Activated effector memory CD4-positive, alpha-beta T cell treated with Interleukin-2 at 50 U/mL for 16 hours (primary cell): ENCODE data around the gene MYH14.

Experiments used
- DNase-seq: peaks from one replicate; pipeline ENCODE4 v3.0.0-alpha.2; 2020

The MYH14 gene

DNA sequence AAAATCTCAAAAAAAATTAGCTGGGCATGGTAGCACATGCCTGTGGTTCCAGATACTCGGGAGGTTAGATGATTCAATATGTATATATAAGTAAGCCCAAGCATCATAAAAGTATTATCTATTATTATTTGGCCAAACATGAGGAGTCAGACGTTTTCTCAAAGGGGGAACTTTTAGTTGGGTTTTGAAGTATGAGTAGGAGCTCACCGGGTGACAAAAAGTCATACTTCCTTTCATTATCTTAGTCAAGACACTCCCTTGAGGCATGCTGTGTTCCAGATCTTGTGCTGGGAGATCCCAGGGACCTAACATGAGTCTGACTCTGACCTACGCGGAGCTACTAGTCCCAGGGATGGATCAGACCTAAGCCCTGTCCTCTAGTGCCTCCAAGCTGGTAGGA is 8.2 kb upstream of the MYH14 start:
- no peak for DNase-seq

DNA sequence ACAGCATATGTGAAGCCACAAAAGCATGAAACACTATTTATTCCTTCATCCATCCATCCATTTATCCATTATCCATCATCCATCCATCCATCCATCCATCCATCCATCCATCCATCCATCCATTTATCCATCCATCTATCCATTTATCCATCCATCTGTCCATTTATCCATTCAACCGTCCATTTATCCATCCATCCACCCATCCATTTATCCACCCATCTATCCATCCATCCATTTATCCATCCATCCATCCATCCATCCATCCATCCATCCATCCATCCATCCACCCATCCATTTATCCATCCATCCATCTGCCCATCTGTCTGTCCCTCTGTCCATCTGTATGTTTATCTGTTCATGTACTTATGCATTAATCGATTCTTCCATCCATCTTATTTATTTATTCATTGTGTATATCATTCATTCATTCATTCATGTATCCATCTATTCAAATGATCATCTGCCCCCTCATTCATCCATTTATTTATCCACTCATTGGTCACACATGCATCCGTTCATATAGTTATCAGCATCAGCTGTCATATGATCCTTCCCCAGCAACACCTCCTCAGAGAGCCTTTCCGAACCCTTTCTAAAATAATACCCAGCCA is 7.0 kb upstream of the MYH14 start:
- DNase-seq, result no peak

DNA sequence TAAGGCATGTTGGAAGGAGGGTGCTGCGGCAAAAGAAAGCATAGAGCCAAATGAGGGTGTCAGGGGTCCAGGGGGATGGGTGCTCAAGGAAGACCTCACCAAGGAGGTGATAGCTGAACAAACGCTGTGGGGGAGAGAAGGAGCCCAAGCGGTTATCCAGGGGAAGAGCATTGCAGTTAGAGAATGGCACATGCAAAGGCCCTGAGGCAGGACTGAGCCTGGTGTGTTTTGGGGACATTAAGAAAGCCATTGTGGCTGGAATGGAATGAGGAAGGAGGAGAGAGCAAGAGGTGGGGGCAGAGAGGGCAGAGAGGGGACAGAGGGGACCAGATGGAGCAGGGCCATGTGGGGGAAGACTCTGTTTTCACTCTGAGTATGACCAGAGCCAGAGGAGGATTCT is 6.1 kb upstream of the MYH14 start:
- DNase-seq, result no peak

DNA sequence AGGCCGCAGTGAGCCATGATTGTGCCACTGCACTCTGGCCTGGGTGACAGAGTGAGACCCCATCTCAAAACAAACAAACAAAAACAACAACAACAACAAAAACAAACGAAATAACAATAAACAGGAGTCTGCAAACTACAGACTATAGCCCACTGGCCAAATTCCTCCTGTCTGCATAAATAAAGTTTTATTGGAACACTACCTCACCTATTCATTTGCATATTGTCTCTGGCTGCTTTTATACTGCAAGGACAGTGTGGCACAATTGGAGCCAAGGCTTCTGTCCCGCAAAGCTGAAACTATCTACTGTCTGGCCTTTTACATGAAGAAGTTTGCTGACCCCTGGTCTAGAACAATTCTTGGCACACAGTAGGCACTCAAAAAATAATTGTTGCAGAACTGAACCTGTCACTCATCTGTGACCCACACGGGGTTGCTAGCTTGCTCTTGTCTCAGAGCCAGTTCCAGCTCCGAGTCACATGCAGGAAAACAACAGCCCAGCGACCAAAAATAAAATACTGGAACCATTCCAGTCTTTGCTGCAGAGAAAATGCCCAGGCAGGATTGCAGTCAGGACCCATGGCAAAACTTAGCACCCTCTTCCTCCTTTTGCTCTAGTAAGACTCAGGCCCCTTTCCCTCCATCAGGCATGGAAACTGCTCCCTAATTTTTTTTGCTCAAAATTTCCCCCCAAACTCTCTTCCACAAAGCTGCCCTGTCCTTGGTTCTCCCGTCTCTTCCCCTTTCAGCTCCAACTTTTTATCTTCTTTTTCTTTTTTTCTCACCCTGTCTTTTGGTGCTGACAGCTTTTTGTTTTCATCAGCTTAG is 4.8 kb upstream of the MYH14 start:
- no peak for DNase-seq

DNA sequence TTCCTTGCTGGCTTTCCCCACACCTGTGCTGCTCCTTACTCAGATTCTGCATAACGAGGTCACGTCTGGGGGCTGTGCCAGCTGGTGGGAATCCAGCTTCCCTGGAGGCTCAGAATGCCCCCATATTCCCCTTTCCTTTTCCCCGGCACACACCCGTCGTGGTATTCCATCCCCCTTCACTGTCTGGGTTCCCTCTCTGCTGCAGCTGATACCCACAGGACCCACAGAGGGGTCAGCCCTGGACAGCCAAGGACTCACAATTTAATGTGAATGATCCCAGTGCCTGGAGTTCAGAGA is 4.2 kb upstream of the MYH14 start:
- no peak for DNase-seq

DNA sequence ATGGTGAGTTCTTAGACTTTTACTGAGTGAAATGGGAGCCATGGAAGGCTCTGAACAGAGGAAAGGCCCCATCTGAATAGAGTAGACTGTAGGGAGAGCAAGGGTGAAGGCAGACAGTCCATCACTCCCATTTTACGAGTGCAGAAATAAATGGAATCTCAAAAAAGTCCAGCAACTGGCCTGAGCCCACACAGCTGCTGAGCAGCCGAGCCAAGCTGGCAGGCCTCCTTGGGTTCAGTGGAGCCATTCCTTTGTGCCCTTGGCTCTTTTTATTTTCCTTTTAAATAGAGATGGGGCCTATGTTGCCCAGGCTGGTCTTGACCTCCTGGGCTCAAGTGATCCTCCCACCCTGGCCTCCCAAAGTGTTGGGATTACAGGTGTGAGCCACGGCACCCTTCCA is 1.0 kb upstream of the MYH14 start:
- DNase-seq, result no peak

DNA sequence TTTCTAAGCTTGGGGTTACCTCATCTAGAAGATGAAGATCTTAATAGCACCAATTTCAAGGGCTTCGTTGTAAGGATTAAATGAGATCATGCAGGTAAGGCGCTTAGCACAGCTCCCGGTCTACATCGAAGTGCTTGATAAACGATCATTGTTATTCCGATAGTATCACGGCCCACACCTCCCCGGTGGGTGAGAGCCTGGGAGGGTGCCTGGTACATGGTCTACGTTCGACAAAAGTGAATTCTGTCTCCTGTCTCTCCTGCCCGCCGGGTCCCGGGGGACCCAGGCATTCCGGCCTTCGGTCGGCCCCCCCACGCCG is 501 bp upstream of the MYH14 start:
- no peak for DNase-seq

DNA sequence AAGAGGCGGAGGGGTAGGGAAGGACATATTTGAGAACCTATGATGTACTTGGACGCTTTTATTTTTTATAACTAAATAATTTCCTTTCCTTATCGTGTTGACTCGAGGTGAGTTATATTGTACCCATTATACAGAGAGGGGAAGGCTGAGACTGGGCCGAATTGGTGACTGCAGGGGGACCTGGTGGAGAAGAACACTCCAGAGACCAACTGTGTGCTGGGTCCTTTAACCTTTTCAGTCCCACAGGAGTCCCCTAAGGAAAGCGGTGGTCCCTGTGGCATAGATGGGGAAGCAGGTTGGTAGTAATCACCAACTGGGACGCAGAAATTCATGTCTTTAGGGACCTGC is 633 bp downstream of the MYH14 start:
- DNase-seq, result no peak

DNA sequence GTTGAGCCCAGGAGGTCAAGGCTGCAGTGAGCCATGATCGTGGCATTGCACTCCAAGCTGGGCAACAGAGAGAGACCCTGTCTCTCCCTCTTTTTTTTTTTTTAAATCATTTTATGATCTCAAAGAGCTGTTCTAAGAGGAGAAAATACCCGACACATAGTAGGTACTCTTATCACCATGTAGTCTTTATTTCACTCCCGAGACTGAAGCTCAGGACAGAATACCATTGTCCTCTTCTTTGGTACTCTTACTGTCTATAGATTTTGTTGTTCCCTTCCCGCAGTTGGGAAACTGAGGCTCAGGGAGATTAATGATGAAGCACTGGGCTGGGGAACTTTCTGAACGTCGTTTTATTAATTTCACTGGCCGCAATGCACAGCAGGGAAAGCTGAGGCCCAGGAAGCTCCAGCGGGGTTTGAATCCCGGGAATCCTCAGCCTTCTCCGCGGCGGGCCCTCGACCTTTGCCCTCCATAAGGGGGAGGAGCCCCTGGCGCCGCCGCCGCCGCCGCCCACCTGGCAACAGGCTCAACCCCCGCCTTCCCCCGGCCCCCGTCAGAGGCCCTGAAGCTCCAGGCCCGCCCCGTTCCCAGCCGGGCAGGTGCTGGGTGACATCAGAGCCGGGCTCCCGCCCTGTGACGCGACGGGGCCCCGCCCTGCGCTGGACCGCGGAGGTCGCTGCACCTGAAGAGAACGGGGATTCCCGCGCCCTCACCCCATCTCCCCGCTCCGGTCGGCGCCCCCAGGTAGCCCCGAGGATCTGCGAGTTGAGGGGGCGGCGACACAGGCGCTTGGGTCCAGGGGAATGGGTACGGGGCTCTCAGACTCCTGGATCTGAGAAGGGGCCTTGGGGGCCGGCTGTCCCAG is 1.6 kb downstream of the MYH14 start:
- no peak for DNase-seq

DNA sequence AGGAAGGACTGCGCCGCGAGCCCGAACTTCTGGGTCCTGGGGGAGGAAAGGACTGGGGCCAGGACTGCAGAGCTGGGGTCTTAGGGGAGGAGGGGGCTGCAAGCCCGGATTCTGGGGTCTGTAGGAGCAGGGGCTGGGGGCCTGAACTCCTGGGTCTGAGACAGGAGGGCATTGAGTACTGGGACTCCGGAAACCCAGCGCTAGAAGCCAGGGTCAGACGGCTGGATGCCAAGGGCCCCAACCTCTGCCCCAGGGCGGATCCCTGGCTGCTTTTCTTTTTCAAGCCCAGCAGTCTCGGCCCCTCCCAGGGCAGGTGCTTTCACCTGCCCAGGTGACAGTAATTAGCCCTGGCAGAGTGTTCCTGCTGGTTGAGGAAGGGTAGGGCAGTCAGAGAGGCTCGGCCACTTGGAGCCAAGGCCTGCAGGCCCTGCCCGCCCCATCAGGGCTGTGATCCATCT is 2.3 kb downstream of the MYH14 start:
- no peak for DNase-seq

DNA sequence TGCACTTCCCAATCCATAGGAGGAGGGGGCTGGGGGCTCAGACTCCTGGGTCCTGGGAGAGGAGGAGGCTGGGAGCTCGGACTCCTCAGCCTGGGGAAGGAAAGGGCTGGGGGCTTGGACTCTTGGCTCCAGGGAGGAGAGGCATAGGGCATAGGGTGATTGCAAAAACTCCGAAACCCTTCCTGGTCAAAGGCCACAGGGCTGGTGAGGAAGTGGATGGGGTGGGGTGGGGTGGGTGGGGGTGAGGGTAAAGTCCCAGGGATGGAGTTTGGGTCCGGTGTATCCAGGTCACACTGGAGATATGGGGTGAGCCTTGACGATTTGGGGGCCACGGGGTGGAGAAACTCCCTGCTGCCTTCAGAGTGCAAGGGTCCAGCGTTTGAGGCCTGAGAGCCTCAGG is 2.8 kb downstream of the MYH14 start:
- DNase-seq, result no peak

DNA sequence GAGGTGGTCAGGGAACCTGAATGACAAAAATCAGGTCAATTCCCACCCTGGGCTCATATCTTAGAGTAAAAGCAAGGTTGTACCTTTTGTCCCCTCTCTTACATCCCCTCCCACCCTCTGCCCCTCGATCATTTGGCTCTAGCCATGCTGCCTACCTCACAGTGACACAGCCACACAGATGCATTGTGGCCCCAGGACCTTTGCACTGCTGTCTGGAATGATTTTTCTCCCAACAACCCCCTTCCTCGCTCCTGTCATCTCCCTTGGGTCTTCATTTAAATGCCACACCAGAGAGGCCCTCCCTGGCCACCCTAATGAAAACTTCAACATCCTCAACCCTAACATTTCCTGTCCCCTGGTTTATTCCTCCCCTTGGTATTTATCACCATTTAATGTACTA is 4.3 kb downstream of the MYH14 start:
- DNase-seq, result no peak

DNA sequence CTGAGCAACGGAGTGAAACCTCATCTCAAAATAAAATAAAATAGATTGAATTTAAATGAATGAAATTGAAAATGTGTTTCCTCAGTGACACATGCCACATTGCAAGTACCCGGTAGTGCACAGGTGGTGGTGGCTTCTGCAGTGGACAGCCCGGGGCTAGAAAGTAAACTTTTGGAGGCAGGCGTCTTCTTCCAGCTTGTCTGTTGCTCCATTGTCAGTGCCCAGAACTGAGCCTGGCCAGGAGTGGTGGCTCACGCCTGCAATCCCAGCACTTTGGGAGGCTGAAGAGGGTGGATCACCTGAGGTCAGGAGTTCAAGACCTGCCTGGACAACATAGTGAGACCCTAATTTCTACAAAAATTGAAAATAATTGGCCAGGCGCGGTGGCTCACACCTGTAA is 5.7 kb downstream of the MYH14 start:
- no peak for DNase-seq

DNA sequence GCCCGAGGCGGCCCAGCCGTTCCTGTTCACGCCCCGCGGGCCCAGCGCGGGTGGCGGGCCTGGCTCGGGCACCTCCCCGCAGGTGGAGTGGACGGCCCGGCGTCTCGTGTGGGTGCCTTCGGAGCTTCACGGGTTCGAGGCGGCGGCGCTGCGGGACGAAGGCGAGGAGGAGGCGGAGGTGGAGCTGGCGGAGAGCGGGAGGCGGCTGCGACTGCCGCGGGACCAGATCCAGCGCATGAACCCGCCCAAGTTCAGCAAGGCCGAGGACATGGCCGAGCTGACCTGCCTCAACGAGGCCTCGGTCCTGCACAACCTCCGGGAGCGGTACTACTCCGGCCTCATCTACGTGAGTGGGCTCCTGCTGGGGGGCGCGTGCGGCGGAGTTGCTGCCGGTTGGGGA is 7.0 kb downstream of the MYH14 start:
- DNase-seq, result no peak

DNA sequence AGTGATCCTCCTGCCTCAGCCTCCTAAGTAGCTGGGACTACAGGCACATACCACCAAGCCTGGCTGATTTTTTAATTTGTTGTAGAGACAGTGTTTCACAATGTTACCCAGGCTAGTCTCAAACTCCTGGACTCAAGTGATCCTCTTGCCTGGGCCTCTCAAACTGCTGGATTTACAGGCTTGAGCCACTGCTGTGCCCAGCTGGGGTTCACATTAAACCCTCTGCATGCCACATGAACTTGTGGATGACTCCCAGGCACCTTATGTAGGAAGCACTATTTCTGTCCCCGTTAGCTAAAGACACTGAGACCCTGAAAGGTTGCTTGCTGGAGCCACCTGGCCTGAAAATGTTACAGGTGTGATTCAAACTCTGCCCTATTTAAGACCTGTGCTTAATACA is 10.5 kb downstream of the MYH14 start:
- DNase-seq, result no peak

DNA sequence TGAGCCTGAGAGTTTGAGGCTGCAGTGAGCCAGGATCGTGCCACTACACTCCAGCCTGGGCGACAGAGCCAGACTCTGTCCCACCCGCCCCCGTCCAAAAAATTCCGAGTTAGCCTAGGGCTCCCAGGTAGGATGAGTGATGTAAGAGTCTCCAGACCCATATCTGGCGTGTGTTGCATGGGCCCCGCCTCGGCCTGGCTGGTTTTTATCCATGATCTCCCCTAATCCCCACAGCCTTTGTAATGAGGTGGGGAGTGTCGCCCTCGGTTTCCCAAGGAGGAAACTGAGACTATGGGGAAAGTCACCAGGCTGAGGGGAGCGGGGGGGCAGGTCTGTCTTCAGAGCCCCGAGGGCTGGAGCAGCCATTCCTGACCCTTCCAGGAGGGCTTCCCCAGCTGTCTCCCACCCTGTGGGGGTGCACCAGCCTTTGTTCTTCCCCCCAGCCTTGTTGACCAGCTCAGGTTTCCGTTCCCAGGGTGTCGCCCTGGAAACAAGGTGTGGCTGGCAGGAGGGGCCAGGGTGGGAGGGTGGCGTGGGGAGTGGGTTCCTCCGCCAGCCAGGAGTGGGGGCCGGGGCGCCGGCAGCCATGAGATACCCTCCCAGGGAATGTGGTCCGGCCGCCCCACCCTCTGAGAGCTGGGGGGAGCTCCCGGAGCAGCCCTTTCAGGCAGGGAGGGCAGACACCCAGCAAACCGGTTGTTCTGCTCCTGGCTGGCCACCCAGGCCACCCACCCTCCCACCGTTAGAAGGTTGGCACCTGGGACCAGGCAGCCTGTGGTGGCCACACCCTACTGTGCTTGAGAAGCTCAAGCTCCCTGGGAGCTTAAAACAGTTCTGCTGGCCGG is 11.5 kb downstream of the MYH14 start:
- DNase-seq, result no peak

DNA sequence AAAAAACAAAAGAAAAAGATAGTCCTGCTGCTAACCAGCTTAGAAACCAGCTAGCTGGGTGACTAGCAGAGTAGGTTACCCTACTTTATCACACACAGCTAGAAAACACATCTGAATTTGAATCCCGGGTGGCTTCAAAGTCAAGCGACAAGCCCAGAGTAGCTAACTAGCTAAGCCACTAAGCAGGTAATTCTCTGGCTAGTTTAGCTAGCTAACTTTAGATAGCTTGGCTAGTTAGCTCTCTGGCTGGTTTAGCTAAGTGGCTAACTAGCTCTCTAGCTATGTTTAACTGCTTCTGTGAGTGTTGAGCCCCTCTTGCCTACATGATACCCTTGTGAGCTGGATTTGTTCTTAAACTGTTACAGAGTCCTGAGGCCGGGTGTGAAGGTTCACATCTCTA is 12.4 kb downstream of the MYH14 start:
- DNase-seq, result no peak

DNA sequence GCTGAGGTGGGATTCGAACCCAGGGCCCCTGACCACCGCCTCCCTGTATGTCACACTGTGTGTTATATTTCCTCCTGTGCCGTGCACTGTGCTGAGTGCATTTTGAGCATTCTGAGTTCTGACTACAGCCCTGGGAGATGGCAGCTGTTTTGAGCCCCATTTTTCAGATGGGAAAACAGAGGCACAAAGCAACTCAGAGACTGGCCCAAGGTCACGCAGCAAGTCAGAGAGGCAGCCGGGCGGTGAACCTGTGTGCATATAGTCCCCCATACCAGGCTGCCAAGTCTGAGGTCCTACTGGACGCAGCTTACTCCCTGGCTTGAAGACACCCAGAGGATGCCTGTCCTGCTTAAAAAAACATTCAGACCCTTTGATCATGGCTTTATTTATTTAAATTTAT is 17.7 kb downstream of the MYH14 start:
- no peak for DNase-seq

DNA sequence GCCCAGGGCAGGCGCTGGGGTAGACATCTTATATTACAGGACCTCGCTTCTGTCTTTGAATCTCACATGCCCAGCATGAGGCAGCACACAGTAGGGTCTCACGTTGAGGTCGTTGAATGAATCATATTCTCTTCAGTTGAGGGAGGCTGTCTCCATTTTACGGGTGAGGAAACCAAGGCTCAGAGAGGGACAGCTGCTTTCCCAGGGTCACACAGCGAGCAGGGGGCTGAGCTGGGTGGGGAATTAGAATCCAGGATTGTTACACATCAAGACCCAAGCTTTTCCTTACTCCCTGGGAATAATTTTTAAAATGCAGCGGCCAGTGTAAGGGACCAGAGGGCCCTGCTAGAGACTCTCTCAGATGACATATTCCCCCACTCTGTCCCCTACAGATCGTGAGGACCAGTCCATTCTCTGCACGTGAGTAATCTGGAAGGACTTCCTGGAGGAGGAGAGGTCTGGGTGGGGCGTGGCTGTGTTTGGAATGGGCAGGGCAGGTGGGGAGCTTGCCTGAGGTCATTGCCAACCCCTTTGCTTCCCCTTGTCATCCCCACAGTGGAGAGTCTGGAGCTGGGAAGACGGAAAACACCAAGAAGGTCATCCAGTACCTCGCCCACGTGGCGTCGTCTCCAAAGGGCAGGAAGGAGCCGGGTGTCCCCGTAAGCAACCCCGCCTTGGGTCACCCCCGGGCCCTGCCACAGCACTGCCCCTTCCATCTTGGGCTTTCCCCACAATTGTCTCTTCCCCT is 19.4 kb downstream of the MYH14 start:
- DNase-seq, result no peak

DNA sequence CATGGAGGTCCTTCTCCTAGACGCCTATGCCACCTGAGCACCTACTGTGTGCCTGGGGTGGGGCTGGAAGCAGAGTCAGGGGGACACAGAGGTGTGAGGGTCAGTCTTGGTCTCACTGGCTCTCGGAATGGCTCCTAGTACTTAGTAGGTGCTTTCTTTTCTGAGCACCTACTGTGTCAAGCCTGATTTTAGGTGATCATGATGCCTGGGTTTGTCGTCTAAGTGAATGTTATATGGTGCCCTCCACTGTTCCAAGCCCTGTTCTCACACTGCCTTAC is 20.0 kb downstream of the MYH14 start:
- no peak for DNase-seq

DNA sequence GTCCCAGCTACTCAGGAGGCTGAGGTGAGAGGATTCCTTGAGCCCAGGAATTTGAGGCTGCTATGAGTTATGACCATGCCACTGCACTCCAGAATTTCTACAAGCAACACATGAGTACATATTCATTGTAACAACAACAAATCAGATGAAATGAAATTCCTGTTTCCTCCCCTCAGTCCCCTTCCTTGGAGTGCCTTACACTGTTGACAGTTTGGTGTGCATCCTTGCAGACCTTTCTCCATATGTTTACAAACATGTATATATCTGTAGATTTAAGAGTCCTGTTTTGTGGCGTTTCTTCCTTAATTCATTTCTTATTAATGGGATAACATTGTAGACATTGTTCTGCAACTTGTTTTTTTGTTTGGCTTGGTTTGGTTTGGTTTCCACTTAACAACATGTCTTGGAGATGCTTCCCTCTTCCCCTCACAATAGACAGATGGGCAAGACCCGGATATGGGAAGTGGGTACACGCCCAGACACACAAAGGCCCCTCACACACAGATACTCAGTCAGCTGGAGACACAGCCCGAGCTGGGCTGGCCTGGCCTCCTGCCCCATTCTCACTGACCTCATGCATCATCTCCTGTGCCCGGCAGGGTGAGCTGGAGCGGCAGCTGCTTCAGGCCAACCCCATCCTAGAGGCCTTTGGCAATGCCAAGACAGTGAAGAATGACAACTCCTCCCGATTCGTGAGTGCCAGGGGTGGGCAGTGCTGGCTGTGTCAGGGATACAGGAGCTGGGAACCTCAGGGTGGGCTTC is 21.7 kb downstream of the MYH14 start:
- no peak for DNase-seq

DNA sequence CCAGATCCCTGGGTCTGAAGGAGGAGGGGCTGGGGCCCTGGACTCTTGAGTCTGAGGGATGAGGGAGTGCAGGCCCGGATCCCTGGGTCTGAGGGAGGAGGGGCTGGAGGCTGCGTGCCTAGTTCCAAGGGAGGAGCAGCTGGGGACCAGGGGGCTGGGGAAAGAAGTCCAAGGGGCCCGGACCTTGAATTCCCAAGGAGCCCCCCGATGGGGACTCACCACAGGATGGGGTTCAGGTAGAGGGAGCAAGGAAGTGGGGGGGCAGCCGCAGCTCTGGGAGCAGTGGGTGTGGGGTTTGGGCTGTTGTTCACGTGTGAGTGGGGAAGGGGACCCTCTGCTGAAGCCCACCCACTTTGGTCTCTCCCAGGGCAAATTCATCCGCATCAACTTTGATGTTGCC is 23.1 kb downstream of the MYH14 start:
- DNase-seq, result no peak
